Smooth muscle cell (in vitro differentiated cells): ENCODE results near the gene RPS6KL1. TPM values are rescaled to one million over a fixed set of nuclear protein-coding genes. Genes with fewer than 3 reads are reported as not detected.

Experiments
- DNase-seq: peaks from one replicate; lab custom pipeline; 2025; ENCODE audit not compliant: unreplicated experiment; lab: John Stamatoyannopoulos, UW
- H2AFZ ChIP-seq: fragments of 200-600 bp; sonication (generic); 2 replicates; pipeline ENCODE4 v1.6.0; 2016; ENCODE audit warnings: antibody characterized with exemption, low read depth, mild to moderate bottlenecking
- H3F3A ChIP-seq: fragments of 200-600 bp; sonication (generic); 2 replicates; pipeline ENCODE4 v1.6.0; 2017; ENCODE audit warnings: antibody characterized with exemption, low read depth
- H3K27ac ChIP-seq: fragments of 200-600 bp; sonication (generic); 2 replicates; pipeline ENCODE4 v1.5.1; 2016; ENCODE audit warnings: low read depth, mild to moderate bottlenecking
- H3K27me3 ChIP-seq: fragments of 200-600 bp; sonication (generic); 2 replicates; pipeline ENCODE4 v1.6.1; 2016; ENCODE audit warnings: low read depth, mild to moderate bottlenecking
- H3K36me3 ChIP-seq: fragments of 200-600 bp; sonication (generic); 2 replicates; pipeline ENCODE4 v1.5.1; 2016; ENCODE audit warnings: low read depth
- H3K4me1 ChIP-seq: fragments of 200-600 bp; sonication (generic); 2 replicates; pipeline ENCODE4 v1.5.1; 2016; ENCODE audit warnings: low read depth
- H3K4me2 ChIP-seq: fragments of 200-600 bp; sonication (generic); 2 replicates; pipeline ENCODE4 v1.6.0; 2016; ENCODE audit warnings: mild to moderate bottlenecking
- H3K4me3 ChIP-seq: fragments of 200-600 bp; sonication (generic); 2 replicates; pipeline ENCODE4 v1.5.1; 2016; ENCODE audit warnings: mild to moderate bottlenecking
- H3K79me2 ChIP-seq: fragments of 200-600 bp; sonication (generic); 2 replicates; pipeline ENCODE4 v1.6.0; 2016; ENCODE audit warnings: low read depth, mild to moderate bottlenecking
- H3K9ac ChIP-seq: fragments of 200-600 bp; sonication (generic); 2 replicates; pipeline ENCODE4 v1.6.0; 2016; ENCODE audit warnings: low read depth
- H3K9me3 ChIP-seq: fragments of 200-600 bp; sonication (generic); replicated peaks from 2 replicates; pipeline ENCODE4 v1.5.1; 2016; ENCODE audit warnings: low read depth
- H4K20me1 ChIP-seq: fragments of 200-600 bp; sonication (generic); 2 replicates; pipeline ENCODE4 v1.6.0; 2016; ENCODE audit warnings: low read depth
- CTCF ChIP-seq: fragments of 200-600 bp; sonication (generic); IDR thresholded peaks from 2 replicates; pipeline ENCODE4 v1.5.1; 2017; ENCODE audit warnings: borderline replicate concordance, mild to moderate bottlenecking, antibody characterized with exemption; ENCODE audit not compliant: insufficient read depth, poor library complexity, severe bottlenecking
- WGBS: methylation state at CpG from one replicate; pipeline ENCODE4 v1.1.7; 2016; ENCODE audit warnings: low lambda C conversion rate; 5-methylcytosine and 5-hydroxymethylcytosine counted together
- polyA plus RNA-seq: library from polyadenylated mRNA; unstranded; fragments of >200 nt; fragmentation: Nextera tagmentation; extraction: Ambion mirVana; gene quantifications from 2 replicates; pipeline ENCODE4 v1.2.1, GENCODE V29; 2016
- total RNA-seq: library from RNA; depleted of rRNA; stranded (reverse); fragments of >200 nt; gene quantifications from 2 replicates; pipeline ENCODE4 v1.2.3, GENCODE V29; 2014

Gene RPS6KL1
- total and polyA plus RNA-seq, 2 experiments from 2014 or later, result not detected

GRCh38 chr14:74879427-74880182 lies 43.5 kb downstream of the RPS6KL1 start:
- Histone ChIP-seq H3K27me3 (no peaks in the 10 kb centered on the region), H3F3A (peaks cover 19% of the 10 kb centered on the region), H3K36me3 (no peaks in the 10 kb centered on the region), H3K27ac (peak overlapping the region; percentile 61), H4K20me1 (peaks cover 25% of the 10 kb centered on the region), H3K4me1 (peaks cover 11% of the 10 kb centered on the region), H3K4me3 (no peak overlapping the region), H2AFZ (no peak overlapping the region), H3K79me2 (peaks cover 25% of the 10 kb centered on the region), H3K9me3 (no peaks in the 10 kb centered on the region), H3K4me2 (peak overlapping the region; percentile 51), H3K9ac (no peak overlapping the region)
- WGBS, result 25% methylated on average over 3 of the region's 3 CpGs
- DNase-seq, result no peak
- no peak for TF ChIP-seq CTCF

GRCh38 chr14:74875941-74876913 lies 46.8 kb downstream of the RPS6KL1 start, which contains the start of gene PROX2:
Gene PROX2, minus strand, starts transcription at chr14:74876145. Its CDS starts 12,311 bp downstream, at chr14:74863834.
- Histone ChIP-seq H3K79me2 (no peaks in the 10 kb centered on the region), H3K9ac (no peak within 1 kb of the TSS), H3K9me3 (no peaks in the 10 kb centered on the region), H4K20me1 (no peaks in the 10 kb centered on the region), H3K27me3 (no peaks in the 10 kb centered on the region), H3K27ac (no peak within 1 kb of the TSS), H3F3A (peaks cover 15% of the 10 kb centered on the region), H3K4me1 (peaks cover 8% of the 10 kb centered on the region), H3K36me3 (no peaks in the 10 kb centered on the region), H3K4me3 (no peak within 1 kb of the TSS), H3K4me2 (no peak within 1 kb of the TSS), H2AFZ (no peak within 1 kb of the TSS)
- 70% methylated on average over 13 of the region's 13 CpGs for WGBS
- TF ChIP-seq CTCF, result no peak
- no peak for DNase-seq

DNA sequence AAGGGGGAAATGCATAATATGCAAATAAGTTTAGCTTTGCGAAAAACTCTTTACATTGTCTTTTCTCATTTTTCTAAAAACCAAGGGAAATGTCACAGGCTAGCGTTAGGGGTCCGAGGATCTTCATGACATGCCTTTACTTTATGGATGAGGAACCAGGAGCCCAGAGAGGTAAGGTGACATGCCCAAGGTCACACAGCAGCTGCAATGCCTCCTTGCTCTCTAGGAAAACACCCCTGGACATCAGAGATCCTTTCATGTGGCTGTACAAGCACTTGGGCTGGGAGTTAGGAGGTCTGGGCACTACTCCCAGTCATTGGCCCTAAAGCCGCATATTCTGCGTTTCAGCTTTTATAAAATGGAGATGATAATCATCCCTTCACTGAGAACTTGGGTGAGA lies 47.9 kb downstream of the RPS6KL1 start:
- H3K9me3 ChIP-seq, result no peaks in the 10 kb centered on the region
- no peaks in the 10 kb centered on the region for H4K20me1 ChIP-seq
- H3K4me1 ChIP-seq, result peaks cover 3% of the 10 kb centered on the region
- TF ChIP-seq CTCF, result no peak
- 95% methylated on average over 5 of the region's 5 CpGs for WGBS
- DNase-seq, result no peak
- no peak overlapping the region for H3K27ac ChIP-seq
- H2AFZ ChIP-seq, result no peak overlapping the region
- H3K79me2 ChIP-seq, result no peaks in the 10 kb centered on the region
- H3K27me3 ChIP-seq, result no peaks in the 10 kb centered on the region
- H3K4me3 ChIP-seq, result no peak overlapping the region
- H3F3A ChIP-seq, result peaks cover 7% of the 10 kb centered on the region
- H3K4me2 ChIP-seq, result no peak overlapping the region
- H3K36me3 ChIP-seq, result no peaks in the 10 kb centered on the region
- H3K9ac ChIP-seq, result no peak overlapping the region
